Measurements from ENCODE around the gene HNRNPDL. TPM values are rescaled to one million over a fixed set of nuclear protein-coding genes. Genes with fewer than 3 reads are reported as not detected.

The HNRNPDL gene
- total and polyA plus RNA-seq, 2 of the 13 experiments (the other 11 are each of a cell fraction or from before 2014, with no cell fraction given), result 167 to 414 TPM

- TF ChIP-seq KAT8 (CRISPR knock-in tag; IDR thresholded peaks at IDR 0.05) (no peak), ZFP91 (CRISPR knock-in tag; IDR thresholded peaks at IDR 0.05; ENCODE audit: borderline replicate concordance) (peak; percentile 19; the same call in 1 of the 2 replicates), AHR (CRISPR knock-in tag; IDR thresholded peaks at IDR 0.05) (peak; percentile 11; the same call in 1 of the 2 replicates), ZNF224 (CRISPR knock-in tag; IDR thresholded peaks at IDR 0.05) (0 out of 2 replicates have a peak, but pooled peaks have one; percentile 10), MYNN (CRISPR knock-in tag; IDR thresholded peaks at IDR 0.05; ENCODE audit: low read depth) (peak; percentile 37; the same call in 1 of the 2 replicates), SNAI1 (CRISPR knock-in tag; IDR thresholded peaks at IDR 0.05; ENCODE audit: borderline replicate concordance) (peak; percentile 52; the same call in 1 of the 2 replicates), ZNF232 (CRISPR knock-in tag; IDR thresholded peaks at IDR 0.05; ENCODE audit: borderline replicate concordance) (0 out of 2 replicates have a peak, but pooled peaks have one; percentile 14), ZNF530 (CRISPR knock-in tag; IDR thresholded peaks at IDR 0.05; ENCODE audit: low read depth) (no peak), ZFX (CRISPR knock-in tag; IDR thresholded peaks at IDR 0.05; ENCODE audit: low read depth) (peak; percentile 3; the same call in 1 of the 2 replicates), POLR2A (IDR thresholded peaks at IDR 0.05; ENCODE audit: insufficient read depth in 1 of 2, low read depth in 2 of 2, low read length in 2 of 2) (peak in 1 of 2 experiments; percentile 25; a peak in 1 of 4 replicates), HOXD1 (CRISPR knock-in tag; IDR thresholded peaks at IDR 0.05) (no peak), FOXA1 (IDR thresholded peaks at IDR 0.05) (no peak), FOXA1 (CRISPR knock-in tag; IDR thresholded peaks at IDR 0.05) (no peak), KLF11 (CRISPR knock-in tag; IDR thresholded peaks at IDR 0.05) (0 out of 2 replicates have a peak, but pooled peaks have one; percentile 1), ZNF230 (CRISPR knock-in tag; IDR thresholded peaks at IDR 0.05) (no peak), RBM39 (IDR thresholded peaks at IDR 0.05; ENCODE audit: low read depth, low read length, poor library complexity, severe bottlenecking) (peak; percentile 87), IKZF5 (CRISPR knock-in tag; IDR thresholded peaks at IDR 0.05) (no peak), SRSF4 (IDR thresholded peaks at IDR 0.05; ENCODE audit: low read depth, low read length, poor library complexity, severe bottlenecking) (peak; percentile 28), NRL (CRISPR knock-in tag; IDR thresholded peaks at IDR 0.05; ENCODE audit: borderline replicate concordance) (0 out of 2 replicates have a peak, but pooled peaks have one; percentile 5)
These were observed 502 bp downstream of the HNRNPDL start (continued) for GRCh38 chr4:82429728-82430192.
